ENCODE data around the gene ZNF660.
"Not testable (repeated sequence)": the region's sequence is repeated elsewhere in the genome, so short reads cannot be mapped to it uniquely, and the experiment has no call there.

DNA sequence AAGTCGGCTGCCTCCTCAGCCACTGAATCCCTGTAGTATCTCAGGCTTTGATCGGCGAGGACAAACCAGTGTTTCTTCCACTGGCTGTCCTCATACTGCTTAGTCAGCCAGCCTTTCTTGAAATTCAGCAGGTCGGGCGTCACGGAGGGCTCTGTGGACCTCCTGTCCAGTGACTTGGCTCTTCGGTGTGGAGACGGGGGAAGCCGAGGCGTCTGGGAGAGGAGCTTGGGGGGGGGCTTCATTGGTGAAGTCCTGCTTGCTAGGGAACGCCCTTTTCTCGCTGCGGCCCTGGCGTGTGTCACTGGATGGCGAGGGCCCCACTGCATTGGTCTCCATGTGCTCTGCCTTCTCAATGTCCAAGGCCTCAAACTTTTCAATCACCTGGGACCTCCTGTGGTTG lies 5.0 kb upstream of the ZNF660 start:
- not testable (repeated sequence) for TF ChIP-seq CTCF (IDR thresholded peaks at IDR 0.05; ENCODE audit: low read depth, low read length)
- TF ChIP-seq, protein P1, sequence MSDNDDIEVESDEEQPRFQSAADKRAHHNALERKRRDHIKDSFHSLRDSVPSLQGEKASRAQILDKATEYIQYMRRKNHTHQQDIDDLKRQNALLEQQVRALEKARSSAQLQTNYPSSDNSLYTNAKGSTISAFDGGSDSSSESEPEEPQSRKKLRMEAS (IDR thresholded peaks at IDR 0.05; ENCODE audit: low read depth, low read length): not testable (repeated sequence)

Data from NB4 (cell line).